ENCODE data around the gene HTR7.

Gene HTR7

DNA sequence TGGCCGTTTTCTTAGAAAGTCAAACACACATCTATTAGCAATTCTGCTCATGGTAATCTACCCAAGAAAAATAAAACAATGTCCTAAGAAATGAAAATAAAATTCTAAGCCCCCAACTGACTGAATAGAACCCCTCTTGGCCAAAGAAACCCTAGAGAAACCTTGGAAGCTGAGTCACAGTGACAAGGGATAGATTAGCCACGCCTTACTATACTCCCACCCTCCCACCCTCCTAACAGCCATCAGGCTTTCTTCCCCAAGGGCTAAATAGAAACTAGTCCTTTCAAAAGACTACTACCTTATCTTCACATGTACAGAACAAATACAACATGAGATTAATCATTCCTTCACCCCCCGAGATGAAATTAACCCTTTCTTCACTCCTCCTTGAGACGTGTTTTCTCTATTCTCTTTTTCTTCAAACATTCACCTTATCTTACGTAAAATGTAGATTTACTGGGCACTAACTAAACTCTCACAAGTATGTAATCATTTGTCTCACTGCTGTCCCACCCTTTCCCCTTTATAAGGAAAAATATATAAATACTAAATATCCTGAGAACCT lies 57.5 kb downstream of the HTR7 start:
- no peak for DNase-seq

DNA sequence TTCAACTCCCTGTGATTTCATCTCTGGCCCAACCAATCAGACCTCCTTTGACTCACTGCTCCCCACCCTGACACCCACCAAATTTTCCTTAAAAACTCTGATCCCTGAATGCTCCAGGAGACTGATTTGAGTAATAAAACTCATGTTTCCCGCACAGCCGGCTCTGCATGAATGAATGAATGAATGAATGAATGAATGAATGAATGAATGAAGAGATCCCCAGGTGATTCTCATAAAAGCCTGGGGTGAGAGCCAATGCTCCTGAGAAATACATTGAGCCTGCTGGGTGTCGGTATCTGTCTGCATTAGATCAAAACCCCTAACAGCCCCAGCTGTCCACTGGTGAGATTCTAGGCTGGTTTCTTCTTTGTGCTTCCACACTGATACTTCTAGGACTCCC lies 58.7 kb downstream of the HTR7 start:
- DNase-seq: no peak

DNA sequence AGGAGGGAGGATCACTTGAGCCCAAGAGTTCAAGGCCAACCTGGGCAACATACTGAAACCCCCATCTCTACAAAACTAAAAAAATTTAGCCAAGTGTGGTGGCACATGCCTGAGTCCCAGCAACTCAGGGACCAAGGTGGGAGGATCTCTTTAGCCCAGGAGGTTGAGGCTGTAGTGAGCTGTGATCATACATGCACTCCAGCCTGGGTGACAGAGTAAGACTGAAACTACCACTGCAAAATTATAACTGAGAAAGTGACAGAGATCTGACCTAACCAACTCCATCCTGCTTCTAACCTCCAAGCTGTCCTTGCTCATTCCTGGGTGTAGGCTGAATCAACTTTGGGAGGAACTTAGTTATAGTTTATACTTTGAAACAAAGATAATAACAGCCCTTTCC lies 59.4 kb downstream of the HTR7 start:
- DNase-seq: no peak

DNA sequence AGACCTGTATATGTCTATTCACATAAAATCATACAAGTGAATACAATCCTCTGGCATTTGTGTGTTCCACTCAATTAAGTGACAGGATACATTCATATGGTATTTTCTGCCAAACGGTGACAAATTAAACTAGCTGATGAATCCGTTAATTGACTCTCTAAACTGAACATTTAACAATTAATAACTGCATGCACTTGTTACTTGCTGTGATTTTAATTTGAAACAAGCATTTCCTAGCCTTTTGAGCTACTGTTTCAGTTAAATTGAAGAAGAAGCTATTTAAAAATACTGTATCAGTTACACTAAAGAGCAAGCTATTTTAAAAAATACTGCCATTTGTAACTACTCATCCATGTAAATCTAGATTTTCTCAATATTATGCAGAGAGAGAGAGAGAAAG lies 67.4 kb downstream of the HTR7 start:
- DNase-seq: no peak

DNA sequence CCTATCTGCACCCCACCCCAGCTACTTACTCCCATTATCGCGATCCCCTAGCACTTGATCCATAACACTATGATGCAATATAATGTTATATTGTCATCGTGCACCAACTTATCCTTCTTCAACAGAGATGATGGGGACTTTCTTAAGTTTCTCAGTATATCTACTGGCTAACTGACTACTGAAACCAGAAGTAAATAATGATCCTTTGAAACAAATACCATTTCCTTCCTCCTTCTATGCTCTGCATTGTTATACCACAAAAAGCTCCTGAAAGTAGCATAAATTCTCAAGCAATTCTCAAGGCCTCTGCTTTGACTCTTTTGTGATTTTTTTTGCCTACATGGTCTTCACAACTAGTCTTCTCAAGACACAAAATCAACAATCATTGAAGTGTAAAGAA lies 68.9 kb downstream of the HTR7 start:
- DNase-seq: no peak

DNA sequence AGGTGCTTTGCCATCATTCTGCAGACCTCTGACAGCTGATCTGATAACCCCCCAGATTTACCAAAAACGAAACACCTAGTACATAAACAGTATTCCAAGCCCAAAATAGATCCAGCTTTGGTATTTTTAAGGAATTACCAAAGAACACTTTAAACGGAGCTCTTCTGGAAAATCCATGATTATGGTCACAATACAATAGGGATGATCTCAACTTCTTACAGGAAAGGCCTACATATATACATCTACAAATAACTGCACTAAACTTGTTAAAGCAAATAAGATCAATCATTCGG lies 69.7 kb downstream of the HTR7 start:
- no peak for DNase-seq

DNA sequence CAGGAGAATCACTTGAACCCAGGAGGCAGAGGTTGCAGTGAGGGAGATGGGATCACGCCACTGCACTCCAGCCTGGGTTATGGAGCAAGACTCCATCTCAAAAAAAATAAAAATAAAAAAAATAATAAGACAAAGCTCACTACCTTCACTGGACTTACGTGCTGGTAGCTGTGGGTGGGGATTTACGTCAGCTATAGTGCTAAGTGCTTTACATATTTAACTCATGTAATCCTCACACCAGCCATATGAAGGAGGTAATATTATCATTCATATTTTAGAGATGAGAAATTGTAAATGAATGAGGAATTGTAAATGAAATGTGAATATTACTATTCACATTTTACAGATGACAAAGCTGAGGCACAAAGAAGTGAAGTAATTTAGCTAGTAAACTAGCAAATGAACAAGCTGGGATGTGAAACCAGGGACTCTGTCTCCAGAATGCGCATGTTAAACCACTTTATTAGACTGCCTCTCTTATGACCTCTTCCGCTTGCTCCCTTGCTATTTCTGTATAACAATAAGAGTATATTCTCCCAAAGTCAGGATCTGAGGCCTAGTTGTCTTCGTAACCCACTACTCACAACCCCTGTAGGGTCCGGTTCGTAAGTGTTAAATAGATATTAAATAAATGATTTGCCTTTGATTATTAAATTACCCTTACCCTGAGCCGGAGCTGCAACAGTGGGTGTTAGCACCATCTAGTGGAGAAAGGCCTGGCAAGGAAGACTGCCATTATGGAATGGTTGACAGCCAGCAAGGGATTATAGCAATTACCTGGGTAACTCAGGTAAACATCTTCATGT lies 70.2 kb downstream of the HTR7 start:
- DNase-seq: peak; percentile 22 to 34

DNA sequence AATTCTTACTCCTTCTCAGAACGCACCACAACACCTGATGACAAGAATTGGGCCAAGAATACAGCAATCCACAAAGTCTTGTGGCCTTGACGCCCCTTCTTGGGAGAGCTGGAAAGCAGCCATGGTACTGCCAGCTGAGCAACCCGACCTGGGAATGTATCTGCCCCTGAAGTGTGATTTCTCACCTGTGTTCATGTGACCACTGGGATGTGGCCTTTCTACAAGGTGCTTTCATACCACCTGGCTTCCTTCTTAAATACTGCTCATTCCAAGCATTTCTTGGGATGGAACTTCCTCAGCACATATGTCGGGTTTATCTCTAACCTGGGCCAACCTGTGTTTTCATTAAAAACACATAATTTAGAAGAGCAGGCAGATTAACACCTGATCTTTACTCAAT lies 72.1 kb downstream of the HTR7 start:
- no peak for DNase-seq

DNA sequence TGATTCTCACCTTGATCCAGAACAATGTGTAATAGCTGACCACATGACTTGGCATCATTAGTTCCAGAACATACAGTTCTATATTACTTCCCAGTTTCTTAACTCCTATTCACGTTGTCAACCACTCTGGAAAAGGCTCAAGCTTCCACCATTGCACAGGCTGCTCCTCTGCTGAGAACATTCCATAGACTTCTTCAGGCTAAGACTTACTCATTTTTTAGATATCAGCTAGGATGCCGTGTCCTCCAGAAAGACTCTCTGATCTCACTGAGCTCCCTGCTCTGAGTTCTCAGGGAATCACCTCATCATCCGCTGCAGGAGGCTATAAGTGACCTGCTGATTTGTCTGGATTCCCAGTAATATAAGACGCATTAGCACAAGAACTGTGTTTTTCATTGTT lies 73.1 kb downstream of the HTR7 start:
- DNase-seq: no peak

DNA sequence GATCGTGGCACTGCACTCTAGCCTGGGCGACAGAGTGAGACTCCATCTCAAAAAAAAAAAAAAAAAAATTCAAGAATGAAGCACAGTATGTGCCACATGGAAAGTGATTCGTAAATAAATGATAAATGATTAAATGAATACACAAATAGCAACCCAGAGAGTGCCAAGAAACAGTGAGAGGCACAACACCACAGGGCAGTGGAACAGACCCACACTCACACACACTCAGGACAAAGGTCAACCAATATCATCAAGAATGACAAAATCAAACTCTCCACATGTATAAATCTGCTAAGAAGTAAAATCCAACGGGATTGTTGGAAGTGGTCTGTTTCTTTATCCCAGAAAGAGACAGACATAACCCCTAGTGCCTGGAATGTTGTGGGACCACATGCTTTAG lies 77.4 kb downstream of the HTR7 start:
- no peak for DNase-seq

DNA sequence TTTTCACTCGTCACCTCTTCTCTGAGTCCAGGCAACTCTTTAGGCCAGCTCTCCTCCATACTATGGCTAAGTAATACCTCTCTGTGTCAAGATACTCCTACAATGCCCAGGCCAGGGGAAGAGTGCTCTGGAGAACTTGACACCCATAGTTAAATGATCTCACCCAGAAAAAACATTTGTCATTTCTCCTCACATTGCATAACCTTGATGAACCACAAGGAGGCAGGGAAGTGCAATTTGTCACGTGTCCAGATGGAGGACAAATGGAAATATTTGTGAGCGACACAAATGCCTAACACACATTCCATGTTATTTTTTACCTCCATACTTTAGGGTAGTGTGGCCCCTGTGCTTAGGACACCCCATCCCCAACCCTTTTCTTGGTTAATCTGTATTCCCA lies 78.3 kb downstream of the HTR7 start:
- DNase-seq: no peak

DNA sequence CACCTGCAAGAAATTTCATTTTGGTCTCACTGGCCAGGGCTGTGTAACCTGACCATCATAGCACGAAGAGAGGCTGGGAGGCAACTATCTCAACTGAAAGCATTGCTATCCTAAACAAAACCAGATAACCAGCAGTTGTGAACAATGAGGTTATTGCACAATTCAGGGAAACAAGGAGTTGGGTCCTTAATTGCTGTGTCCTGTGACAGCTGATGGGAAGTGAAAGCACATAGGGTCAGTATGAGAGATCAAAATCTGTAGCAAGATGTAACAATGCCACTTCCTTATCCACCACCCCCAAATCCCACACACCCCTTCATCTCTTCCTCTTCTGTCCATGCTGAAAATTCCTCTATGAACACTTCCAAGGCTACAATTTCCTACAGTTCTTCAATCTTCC lies 80.2 kb downstream of the HTR7 start:
- DNase-seq: no peak

DNA sequence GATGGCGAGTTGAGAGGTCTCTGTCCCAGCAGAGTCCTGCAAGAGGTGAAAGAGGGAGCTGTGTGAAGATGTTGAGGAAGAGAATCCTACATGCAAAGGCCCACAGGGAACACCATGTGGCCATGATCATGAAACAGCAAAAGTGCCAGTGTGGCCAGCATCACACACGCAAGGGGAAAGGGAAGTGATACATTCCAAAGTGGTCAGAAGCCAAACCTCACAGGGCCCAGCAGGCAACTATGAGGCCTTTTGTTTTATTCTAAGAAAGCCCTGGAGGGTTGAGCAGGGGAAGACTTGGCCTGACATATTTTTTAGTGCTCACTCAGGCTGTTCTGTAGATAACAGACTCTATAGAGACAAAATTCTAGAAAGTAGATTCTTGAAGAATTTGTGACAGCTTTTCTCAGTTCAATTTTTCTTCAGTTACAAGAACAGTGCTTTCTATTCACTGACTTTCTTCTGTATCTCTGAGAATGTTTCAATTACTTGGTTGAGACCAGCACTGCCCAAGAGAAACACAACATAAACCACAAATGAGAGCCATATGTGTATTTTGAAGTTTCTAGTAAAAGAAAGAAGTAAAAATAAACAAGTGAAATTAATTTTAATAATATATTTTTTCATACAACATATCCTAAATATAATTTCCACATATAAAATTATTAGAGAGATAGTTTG lies 82.3 kb downstream of the HTR7 start:
- no peak for DNase-seq

DNA sequence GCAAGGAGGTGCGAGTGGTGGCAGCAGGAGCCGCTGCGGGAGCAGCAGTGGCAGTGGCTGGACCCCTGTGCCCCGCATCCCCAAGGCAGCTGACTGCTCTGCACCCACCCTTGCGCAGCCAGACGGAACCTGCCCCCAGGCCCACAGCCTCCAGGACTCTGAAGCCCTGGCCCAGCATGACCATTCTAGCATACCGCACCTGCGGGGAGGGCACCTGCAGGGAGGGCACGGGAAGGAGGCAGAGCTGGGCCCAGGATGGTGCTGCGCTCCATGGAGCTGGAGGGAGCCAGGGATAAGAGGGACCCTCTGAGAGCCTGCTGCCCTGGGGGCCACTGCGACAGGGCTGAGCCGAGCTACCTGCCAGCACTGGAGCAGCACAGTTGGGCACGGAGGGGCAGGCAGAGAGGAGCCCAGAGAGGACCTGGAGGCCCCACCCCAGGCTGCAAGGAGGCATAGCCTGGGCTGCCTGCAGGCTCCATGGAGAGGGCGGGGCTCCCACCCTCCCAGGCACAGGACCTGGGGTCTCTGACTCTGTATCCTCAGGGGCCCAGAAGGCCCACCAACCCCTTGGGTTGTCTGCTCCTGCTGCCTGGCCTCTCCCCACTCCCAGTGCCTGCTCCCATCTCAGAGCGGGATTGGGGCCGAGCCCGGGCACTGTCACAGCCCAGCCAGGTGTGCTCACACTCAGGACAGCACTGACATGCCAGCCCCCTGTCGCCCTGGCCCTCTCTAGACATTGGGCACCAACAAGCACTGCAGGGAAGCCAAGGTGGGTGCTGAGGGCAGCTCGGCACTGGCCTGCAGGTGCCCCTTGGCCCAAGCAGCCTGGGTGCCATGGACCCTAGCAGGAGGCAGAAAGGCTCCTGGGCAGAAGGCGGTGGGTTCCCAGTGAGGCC lies 87.6 kb downstream of the HTR7 start:
- no peak for DNase-seq

DNA sequence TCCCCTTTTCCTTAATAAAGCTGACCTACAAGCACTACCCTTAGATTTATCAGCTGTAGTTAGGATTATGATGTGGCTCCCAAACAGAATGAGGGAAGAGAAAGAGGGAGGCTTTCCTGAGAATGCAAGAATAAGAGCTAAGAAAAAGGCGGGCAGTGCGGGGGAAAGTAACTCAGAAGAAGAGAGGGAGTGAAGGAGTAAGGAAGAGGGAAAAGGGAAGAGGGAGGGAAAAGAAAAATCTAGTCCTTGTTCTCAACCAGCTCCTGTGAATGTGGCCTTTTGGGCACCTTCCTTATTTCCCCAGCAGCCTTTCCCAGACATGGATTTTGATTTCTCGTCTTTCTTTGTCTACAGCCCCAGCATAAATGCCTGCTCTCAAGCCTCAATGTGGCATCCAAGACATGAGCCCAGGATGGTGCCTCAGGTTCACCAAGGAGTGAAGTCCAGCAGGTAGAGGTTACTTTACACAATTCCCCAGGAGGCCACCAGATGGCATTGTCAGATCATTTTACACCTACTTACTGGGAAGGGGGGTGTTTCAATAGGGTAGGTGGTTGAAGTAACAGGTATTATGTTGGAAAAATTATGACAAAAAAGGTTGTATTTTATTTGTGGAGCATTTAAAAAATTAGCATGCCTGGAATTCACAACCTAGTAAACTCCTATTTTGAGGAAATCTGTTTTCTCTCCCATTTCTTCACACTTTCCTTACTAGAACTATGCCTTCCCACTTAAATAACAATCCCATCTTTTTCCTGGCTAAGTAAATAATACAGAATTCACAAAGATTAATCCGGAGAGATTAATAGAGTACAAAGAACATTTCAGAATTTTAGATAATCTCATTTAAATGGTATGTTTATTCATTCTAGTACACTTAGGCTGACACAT lies 106.5 kb downstream of the HTR7 start:
- peak; percentile 49 to 60 for DNase-seq

DNA sequence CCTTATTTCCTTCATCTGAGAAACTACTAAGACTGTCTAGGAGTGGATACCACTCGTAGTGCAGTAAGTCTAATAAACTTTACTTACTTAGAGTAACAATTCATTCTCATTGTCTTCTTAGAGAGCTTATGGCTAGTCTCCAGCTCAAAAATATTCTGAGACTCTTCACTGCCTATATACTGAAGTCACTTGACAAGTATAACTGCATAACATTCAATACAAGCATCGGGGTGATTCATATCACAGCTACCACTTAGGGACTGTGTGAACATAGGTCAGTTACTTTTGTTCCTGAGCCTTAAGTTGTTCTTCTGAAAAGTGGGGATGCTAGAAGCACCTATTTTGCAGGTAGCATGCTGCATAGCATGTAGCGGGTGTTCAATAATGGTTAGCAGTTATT lies 111.0 kb downstream of the HTR7 start:
- no peak for DNase-seq

DNA sequence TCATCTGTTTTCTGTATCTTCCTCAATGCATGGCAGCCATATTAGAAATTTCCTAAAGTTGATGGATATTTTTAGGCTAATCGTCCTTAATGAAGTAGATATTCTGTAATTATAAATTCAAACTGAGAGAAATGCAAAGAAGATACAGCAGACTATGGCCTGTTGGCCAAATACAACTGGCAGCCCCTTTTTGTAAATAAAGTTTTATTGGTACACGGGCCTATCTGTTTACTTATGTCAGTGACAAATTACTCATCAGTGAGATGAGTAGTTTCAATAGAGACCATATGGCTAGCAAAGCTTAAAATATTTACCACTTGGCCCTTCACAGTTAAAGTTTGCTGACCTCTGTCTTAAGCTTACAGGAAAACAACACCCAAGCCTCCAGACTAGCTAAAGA lies 112.3 kb downstream of the HTR7 start:
- no peak for DNase-seq

DNA sequence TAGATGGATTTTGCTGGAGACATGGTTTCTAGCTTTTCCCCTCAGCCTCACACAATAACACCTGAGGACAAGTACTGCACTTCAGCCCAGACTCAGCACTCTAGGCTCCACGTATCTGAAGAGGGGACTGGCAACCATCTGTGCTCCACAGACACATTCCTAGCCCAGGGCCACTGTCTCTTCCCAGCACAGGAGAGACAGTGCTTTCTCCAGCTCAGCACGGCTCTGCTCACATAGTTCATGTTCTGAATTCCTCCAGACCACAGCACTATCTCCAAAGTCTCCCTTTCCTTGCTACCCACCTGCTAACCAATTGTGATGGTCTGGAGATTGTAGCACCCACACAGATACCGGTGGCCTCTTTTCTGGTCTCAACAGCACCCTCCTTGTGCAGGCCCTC lies 114.5 kb downstream of the HTR7 start:
- no peak for DNase-seq

DNA sequence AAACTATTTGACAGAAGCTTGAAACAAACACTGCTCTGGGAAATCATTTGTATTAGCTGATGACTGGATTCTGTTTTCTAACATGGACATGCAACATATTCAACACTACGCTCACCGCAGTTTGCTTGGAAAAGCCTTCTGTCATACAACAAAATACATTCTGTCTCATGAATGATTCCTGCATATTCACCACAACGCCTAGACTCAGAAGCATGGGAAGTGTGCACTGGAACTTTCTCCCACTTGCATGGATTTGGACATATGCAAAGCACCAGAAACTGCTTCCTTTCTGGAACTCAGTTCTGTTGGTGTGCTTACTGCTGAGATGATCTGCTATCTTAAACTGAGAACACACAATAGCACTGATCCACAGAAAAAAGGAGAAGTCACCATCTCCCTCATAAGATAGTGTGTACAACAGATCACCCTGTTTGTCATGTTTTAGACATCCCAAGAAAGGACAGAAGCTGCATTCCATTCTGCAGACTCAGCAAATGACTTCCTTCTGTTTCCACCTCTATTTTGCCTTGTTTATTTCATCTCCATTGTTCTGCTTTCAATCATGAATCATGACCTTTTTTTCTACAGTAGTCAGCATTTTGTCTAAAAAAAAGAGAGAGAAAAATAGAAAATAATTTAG lies 115.8 kb downstream of the HTR7 start:
- no peak for DNase-seq

DNA sequence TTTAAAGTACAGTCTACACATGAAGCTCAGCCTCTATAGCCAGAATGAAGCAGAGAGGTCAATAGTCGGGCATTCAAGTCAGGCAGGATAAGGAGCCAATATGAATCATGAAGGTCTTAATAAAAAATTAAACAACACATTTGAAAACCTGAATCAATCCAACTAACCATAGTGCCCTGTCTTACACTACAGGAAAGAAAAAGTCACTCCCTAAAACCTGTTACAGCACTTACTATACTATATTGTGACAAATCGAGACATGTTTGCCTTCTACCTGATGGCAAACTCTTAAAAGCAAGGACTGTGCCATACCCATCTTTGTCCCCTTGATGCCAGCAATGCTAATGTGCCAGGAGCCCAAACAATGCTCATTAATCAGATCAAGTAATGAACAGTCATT lies 117.6 kb downstream of the HTR7 start:
- DNase-seq: no peak

DNA sequence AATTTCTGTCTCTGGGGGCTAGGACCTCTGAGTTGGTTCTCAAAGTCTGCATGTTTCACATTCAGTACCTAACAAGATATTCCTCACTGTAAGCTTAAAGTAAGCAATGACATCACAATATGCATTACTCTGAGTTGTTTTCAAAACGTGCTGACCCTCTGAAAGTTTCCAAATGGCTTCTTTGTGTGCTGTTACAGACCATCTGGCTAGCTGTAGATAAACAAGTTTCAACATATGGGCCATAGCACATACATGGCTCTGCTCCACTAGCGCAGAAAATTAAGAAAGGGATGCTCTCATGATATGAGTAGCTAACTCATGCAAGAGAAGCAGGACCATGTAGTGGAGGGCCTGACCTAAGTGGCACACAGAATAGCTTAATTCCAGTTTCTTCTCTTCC lies 119.0 kb downstream of the HTR7 start:
- no peak for DNase-seq

DNA sequence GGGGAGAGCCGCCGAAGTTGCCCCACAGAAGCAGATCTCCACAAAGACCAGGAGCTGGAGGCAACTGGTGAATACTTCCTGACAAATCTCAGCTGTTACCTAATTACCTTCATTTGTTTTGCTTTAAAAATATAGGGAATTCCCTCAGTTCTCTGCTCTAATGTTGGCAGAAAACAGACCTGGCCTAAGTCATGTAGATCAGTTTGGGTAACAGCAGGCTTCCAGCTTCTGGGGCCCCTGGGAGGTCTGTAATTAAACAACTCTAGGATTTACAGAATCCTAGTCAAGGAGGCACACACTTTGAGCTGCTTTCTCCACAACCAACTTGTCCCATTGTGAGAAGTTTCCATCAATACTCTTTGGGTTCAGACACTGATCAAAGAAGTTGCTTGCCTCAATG lies 123.4 kb downstream of the HTR7 start:
- no peak for DNase-seq
